PC-9 (cell line): ENCODE data around the gene RNF144A. TPM values are rescaled to one million over a fixed set of nuclear protein-coding genes. Genes with fewer than 3 reads are reported as not detected.

ENCODE experiments used
- BruUV-seq: library from RNA; stranded (reverse); fragments of 400-500 nt; replicated peaks from 2 replicates; lab custom pipeline; 2021; lab: Mats Ljungman, UMichigan
- CTCF ChIA-PET: fragments of 300-600 bp; sonication (Branson Sonifier 250); formaldehyde crosslinking; loops from one replicate; lab custom pipeline; 2022; ENCODE audit warnings: antibody characterized with exemption; lab: Charles Lee
- POLR2A ChIA-PET: fragments of 300-600 bp; sonication (Branson Sonifier 250); formaldehyde crosslinking; loops from one replicate; lab custom pipeline; 2022; ENCODE audit warnings: antibody characterized with exemption; ENCODE audit not compliant: unreplicated experiment; lab: Charles Lee
- DNase-seq, 2 experiments: peaks; one replicate each; pipeline versions ENCODE4 v3.0.0 to v3.0.0-alpha.2; 2015 to 2022; ENCODE audit warnings: mixed read lengths in 1 of 2
- H2AFZ ChIP-seq: fragments of 200-600 bp; sonication (generic); 2 replicates; pipeline ENCODE4 v1.8.1; 2017; ENCODE audit warnings: antibody characterized with exemption
- H3F3A ChIP-seq: fragments of 200-600 bp; sonication (generic); 2 replicates; pipeline ENCODE4 v1.8.1; 2017; ENCODE audit warnings: antibody characterized with exemption, mild to moderate bottlenecking, low read depth; ENCODE audit not compliant: insufficient read depth
- H3K27ac ChIP-seq: fragments of 200-600 bp; sonication (generic); 2 replicates; pipeline ENCODE4 v1.6.1; 2016; ENCODE audit warnings: mixed run types
- H3K27me3 ChIP-seq: fragments of 200-600 bp; sonication (generic); 2 replicates; pipeline ENCODE4 v1.6.1; 2016; ENCODE audit warnings: low read depth, mixed run types; ENCODE audit not compliant: insufficient read depth
- H3K36me3 ChIP-seq: fragments of 200-600 bp; sonication (generic); 2 replicates; pipeline ENCODE4 v1.6.1; 2016; ENCODE audit warnings: low read depth, mixed run types
- H3K4me1 ChIP-seq: fragments of 200-600 bp; sonication (generic); replicated peaks from 2 replicates; pipeline ENCODE4 v1.6.1; 2016; ENCODE audit warnings: mixed run types; ENCODE audit not compliant: insufficient read depth
- H3K4me2 ChIP-seq: fragments of 200-600 bp; sonication (generic); 2 replicates; pipeline ENCODE4 v1.6.1; 2017; ENCODE audit warnings: mixed run types
- H3K4me3 ChIP-seq: fragments of 200-600 bp; sonication (generic); 2 replicates; pipeline ENCODE4 v1.6.1; 2016; ENCODE audit warnings: mixed run types
- H3K79me2 ChIP-seq: fragments of 200-600 bp; sonication (generic); 2 replicates; pipeline ENCODE4 v1.6.1; 2017; ENCODE audit warnings: low read depth, mixed run types
- H3K9me2 ChIP-seq: fragments of 200-600 bp; sonication (generic); 2 replicates; pipeline ENCODE4 v1.8.1; 2017; ENCODE audit warnings: mild to moderate bottlenecking; ENCODE audit not compliant: insufficient read depth
- H3K9me3 ChIP-seq: fragments of 200-600 bp; sonication (generic); 2 replicates; pipeline ENCODE4 v1.8.1; 2016; ENCODE audit warnings: low read depth; ENCODE audit not compliant: insufficient read depth
- H4K20me1 ChIP-seq: fragments of 200-600 bp; sonication (generic); 2 replicates; pipeline ENCODE4 v1.8.1; 2017; ENCODE audit not compliant: insufficient read depth
- CTCF ChIP-seq: fragments of 200-600 bp; sonication (generic); conservative IDR thresholded peaks from 2 replicates; pipeline ENCODE4 v1.6.1; 2017; ENCODE audit warnings: mixed run types, antibody characterized with exemption, mild to moderate bottlenecking, moderate library complexity
- EZH2 ChIP-seq: fragments of 200-600 bp; sonication (generic); IDR thresholded peaks from 2 replicates; pipeline ENCODE4 v1.8.0; 2017; ENCODE audit warnings: antibody characterized with exemption, low read depth
- intact Hi-C: fragments of 100-400 bp; cut with micrococcal nuclease; formaldehyde crosslinking; loops from one replicate; pipeline ENCODE4 v1.10.0; 2022; ENCODE audit not compliant: unreplicated experiment
- total RNA-seq: library from RNA; stranded (reverse); gene quantifications from 2 replicates; pipeline ENCODE4 v1.2.3, GENCODE V29; 2021

Gene RNF144A
- total RNA-seq, 1 experiment from 2014 or later = 0.94 TPM

DNA sequence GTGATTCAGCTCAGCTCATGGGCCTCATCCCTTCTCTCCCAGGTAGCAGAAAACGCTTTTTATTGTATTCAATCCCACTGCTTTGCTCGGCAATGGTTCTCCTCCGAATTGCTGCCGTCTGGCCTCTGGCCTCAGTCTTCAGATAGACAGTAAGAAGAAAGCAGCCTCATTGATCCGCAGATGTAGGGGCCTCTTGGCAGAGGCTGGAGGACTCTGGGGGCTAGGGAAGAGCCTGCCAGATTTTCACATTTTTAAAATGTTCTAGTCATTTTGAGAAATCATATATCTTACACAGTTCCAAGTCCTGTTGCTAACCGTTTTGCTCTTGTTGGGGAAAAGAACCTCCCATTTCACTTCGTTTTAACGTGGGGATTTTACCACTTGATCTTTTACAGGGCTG is 123.3 kb downstream of the RNF144A start:
- no TSS peak for BruUV-seq
- Histone ChIP-seq H3K79me2 (no peaks in the 10 kb centered on the region), H3K9me3 (no peaks in the 10 kb centered on the region), H3F3A (no peaks in the 10 kb centered on the region), H3K4me3 (no peak overlapping the region), H3K27ac (no peak overlapping the region), H3K36me3 (no peaks in the 10 kb centered on the region), H3K4me1 (no peaks in the 10 kb centered on the region), H4K20me1 (no peaks in the 10 kb centered on the region), H3K9me2 (no peaks in the 10 kb centered on the region), H3K4me2 (no peak overlapping the region), H3K27me3 (0 out of 2 replicates have a peak, but pooled peaks cover 4% of the 10 kb centered on the region), H2AFZ (no peak overlapping the region)
- DNase-seq = no peak
- ChIA-PET CTCF (no interaction called here), POLR2A (no interaction called here)
- TF ChIP-seq CTCF (no peak), EZH2 (no peak)
- intact Hi-C loops = no loop called here

- H3F3A ChIP-seq = no peaks in the 10 kb centered on the region
- H3K4me1 ChIP-seq = no peaks in the 10 kb centered on the region
- no peaks in the 10 kb centered on the region for H4K20me1 ChIP-seq
- H3K36me3 ChIP-seq = no peaks in the 10 kb centered on the region
- no peak for TF ChIP-seq CTCF
- TF ChIP-seq EZH2 = no peak
- DNase-seq = no peak
- intact Hi-C loops = no loop called here
- ChIA-PET POLR2A (no interaction called here), CTCF (no interaction called here)
- no peaks in the 10 kb centered on the region for H3K27me3 ChIP-seq
- H3K9me2 ChIP-seq = no peaks in the 10 kb centered on the region
- no peak overlapping the region for H3K4me2 ChIP-seq
- H3K9me3 ChIP-seq = no peaks in the 10 kb centered on the region
- BruUV-seq = no TSS peak
- H2AFZ ChIP-seq = no peak overlapping the region
- no peak overlapping the region for H3K27ac ChIP-seq
- no peak overlapping the region for H3K4me3 ChIP-seq
- H3K79me2 ChIP-seq = no peaks in the 10 kb centered on the region
Observed at GRCh38 chr2:7041421-7041820, 124.2 kb downstream of the RNF144A start.

DNA sequence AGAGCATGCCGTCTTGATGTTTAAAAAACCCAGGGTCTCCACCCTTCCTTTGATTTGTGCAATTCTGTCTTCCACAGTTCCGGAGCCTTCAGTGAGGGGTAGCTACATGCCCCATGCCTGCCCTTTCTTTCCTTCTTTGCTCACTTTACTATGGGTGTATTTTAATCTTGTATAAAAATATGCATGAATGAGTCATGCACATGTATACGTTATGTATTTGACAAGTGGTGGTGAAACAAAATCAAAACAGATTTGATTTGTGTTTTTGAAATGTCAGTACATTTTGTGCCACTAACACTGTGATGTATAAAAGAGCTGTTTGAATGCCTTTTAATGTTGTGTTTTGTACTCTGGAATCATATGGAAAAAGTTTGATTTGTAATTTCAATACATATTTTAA is 126.5 kb downstream of the RNF144A start:
- Histone ChIP-seq H3K27ac (no peak overlapping the region), H3K4me2 (no peak overlapping the region), H2AFZ (no peak overlapping the region), H3K36me3 (no peaks in the 10 kb centered on the region), H3K4me3 (no peak overlapping the region), H3K27me3 (0 out of 2 replicates have a peak, but pooled peaks cover 4% of the 10 kb centered on the region), H3K4me1 (no peaks in the 10 kb centered on the region), H4K20me1 (no peaks in the 10 kb centered on the region), H3F3A (no peaks in the 10 kb centered on the region), H3K79me2 (no peaks in the 10 kb centered on the region), H3K9me3 (no peaks in the 10 kb centered on the region), H3K9me2 (no peaks in the 10 kb centered on the region)
- POLR2A ChIA-PET = no interaction called here
- no peak for TF ChIP-seq EZH2
- CTCF ChIA-PET = interaction anchor here (1.0 kb wide), 1 partner anchor 147 kb away, joined by 3 read pairs; no protein-coding TSS in a partner anchor
- intact Hi-C loops = loop anchor here (1.0 kb wide), 1 partner anchor 146 kb away; no protein-coding TSS in a partner anchor
- DNase-seq = no peak
- BruUV-seq = no TSS peak
